ENCODE measurements around the gene PCCA.

Gene PCCA

DNA sequence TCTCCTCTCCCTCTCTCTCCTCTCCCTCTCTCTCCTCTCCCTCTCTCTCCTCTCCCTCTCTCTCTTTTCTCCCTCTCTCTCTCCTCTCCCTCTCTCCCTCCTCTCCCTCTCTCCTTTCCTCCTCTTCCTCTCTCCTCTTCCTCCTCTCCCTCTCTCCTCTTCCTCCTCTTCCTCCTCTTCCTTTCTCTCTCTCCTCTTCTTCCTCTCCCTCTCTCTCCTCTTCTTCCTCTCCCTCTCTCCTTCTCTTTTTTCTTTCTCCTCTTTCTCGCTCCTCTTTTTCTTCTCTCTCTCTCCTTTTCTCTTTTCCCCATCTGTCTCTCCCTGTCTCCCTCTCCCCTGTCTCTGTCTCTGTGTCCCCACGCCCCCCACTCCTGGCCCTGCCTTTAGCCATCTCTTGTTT is 363.0 kb downstream of the PCCA start:
- no peaks in the 10 kb centered on the region for H3K27me3 ChIP-seq (replicated peaks; ENCODE audit: control insufficient read depth, insufficient read depth, low read length)
- H3K9me3 ChIP-seq (ENCODE audit: control insufficient read depth, low read length): no peaks in the 10 kb centered on the region
- no peak overlapping the region for H3K9ac ChIP-seq (ENCODE audit: low read length)
- no peak overlapping the region for H3K4me3 ChIP-seq (ENCODE audit: low read length)
- H3K4me1 ChIP-seq (ENCODE audit: control insufficient read depth, insufficient read depth, low read length): no peaks in the 10 kb centered on the region
- H3K36me3 ChIP-seq (ENCODE audit: control insufficient read depth, insufficient read depth, low read length, severe bottlenecking): peaks cover 9% of the 10 kb centered on the region
- no peak for DNase-seq (ENCODE audit: low read depth)

DNA sequence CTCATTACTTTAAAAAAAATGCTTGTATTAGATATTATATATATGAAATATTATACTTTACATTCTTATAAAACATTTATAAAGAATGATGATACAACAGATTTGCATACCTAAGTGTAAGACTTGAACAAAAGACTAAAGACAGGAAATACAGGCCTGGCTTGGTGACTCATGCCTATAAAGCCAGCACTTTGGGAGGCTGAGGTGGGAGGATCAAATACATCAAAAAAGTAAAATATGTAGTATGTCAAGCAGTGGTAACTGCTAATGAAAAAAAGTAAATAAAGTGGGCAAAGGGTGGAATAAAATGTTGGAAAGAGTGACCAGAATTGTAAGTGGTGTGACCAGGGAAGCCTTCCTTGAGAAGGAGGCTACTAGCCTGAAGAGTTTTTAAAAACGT is 366.0 kb downstream of the PCCA start:
- no peak overlapping the region for H3K4me3 ChIP-seq (ENCODE audit: low read length)
- H3K27me3 ChIP-seq (replicated peaks; ENCODE audit: control insufficient read depth, insufficient read depth, low read length): no peaks in the 10 kb centered on the region
- H3K36me3 ChIP-seq (ENCODE audit: control insufficient read depth, insufficient read depth, low read length, severe bottlenecking): peaks cover 3% of the 10 kb centered on the region
- no peaks in the 10 kb centered on the region for H3K9me3 ChIP-seq (ENCODE audit: control insufficient read depth, low read length)
- no peaks in the 10 kb centered on the region for H3K4me1 ChIP-seq (ENCODE audit: control insufficient read depth, insufficient read depth, low read length)
- no peak overlapping the region for H3K9ac ChIP-seq (ENCODE audit: low read length)
- peak; percentile 18 for DNase-seq (ENCODE audit: low read depth)

DNA sequence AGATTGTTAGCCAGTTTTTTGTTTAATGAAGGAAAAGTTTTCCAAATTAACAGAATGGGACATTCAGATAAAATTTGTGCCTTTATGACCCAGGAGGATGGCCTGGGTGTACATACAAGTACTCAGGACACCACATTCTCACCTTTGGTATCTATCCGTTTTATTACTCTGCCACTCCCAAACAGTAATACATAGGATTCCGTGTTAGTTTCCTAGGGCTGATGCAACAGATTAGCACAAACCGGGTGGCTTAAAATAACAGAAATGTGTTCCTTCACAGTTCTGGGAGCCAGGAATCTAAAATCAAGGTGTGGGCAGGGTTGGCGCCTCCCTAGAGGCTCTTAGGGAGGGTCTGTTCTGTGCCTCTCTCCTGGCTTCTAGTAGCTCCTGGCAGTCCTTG is 369.8 kb downstream of the PCCA start:
- no peak overlapping the region for H3K4me3 ChIP-seq (ENCODE audit: low read length)
- no peaks in the 10 kb centered on the region for H3K9me3 ChIP-seq (ENCODE audit: control insufficient read depth, low read length)
- H3K9ac ChIP-seq (ENCODE audit: low read length): no peak overlapping the region
- H3K27me3 ChIP-seq (replicated peaks; ENCODE audit: control insufficient read depth, insufficient read depth, low read length): no peaks in the 10 kb centered on the region
- H3K4me1 ChIP-seq (ENCODE audit: control insufficient read depth, insufficient read depth, low read length): no peaks in the 10 kb centered on the region
- DNase-seq (ENCODE audit: low read depth): no peak
- peaks cover 3% of the 10 kb centered on the region for H3K36me3 ChIP-seq (ENCODE audit: control insufficient read depth, insufficient read depth, low read length, severe bottlenecking)

DNA sequence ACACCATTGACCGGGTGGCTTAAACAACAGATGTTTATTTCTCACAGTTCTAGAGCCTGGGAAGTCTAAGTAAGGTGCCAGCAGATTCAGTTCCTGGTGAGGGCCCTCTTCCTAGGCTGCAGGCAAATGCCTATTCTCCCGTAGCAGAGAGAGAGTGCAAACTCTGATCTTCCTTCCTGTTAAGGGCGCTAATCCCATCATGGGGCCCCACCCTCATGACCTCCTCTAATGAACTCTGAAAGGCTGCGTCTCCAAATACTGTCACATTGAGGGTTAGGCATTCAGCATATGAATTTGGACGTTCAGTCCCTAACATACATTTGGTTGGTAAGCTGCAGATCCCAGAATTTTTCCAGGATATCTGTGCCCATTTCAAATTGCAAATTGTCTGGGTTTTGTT is 370.9 kb downstream of the PCCA start:
- Histone ChIP-seq H3K4me3 (ENCODE audit: low read length) (no peak overlapping the region), H3K9ac (ENCODE audit: low read length) (no peak overlapping the region), H3K9me3 (ENCODE audit: control insufficient read depth, low read length) (no peaks in the 10 kb centered on the region), H3K4me1 (ENCODE audit: control insufficient read depth, insufficient read depth, low read length) (no peaks in the 10 kb centered on the region), H3K36me3 (ENCODE audit: control insufficient read depth, insufficient read depth, low read length, severe bottlenecking) (peaks cover 3% of the 10 kb centered on the region), H3K27me3 (replicated peaks; ENCODE audit: control insufficient read depth, insufficient read depth, low read length) (no peaks in the 10 kb centered on the region)
- DNase-seq (ENCODE audit: low read depth): no peak

DNA sequence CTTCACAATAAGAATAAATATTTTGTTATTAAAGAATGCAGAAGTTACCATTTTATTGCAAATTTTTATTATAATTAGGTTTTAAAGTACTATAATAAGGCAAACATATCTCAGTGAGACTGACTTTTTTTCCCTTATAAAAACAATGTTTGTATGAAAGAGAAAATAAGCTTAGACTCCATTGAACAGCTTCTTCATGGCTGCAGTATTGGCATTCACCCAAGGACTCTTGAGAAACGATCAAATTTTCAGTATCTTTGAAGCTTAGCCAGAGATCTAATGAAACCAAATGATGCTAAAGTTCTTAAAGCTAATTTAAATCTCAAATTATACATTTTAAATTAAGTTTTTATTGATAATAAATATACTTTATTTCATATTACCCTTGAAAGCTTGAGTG is 371.4 kb downstream of the PCCA start:
- no peaks in the 10 kb centered on the region for H3K4me1 ChIP-seq (ENCODE audit: control insufficient read depth, insufficient read depth, low read length)
- H3K36me3 ChIP-seq (ENCODE audit: control insufficient read depth, insufficient read depth, low read length, severe bottlenecking): peaks cover 3% of the 10 kb centered on the region
- H3K9me3 ChIP-seq (ENCODE audit: control insufficient read depth, low read length): no peaks in the 10 kb centered on the region
- H3K9ac ChIP-seq (ENCODE audit: low read length): no peak overlapping the region
- no peak for DNase-seq (ENCODE audit: low read depth)
- H3K27me3 ChIP-seq (replicated peaks; ENCODE audit: control insufficient read depth, insufficient read depth, low read length): no peaks in the 10 kb centered on the region
- no peak overlapping the region for H3K4me3 ChIP-seq (ENCODE audit: low read length)

DNA sequence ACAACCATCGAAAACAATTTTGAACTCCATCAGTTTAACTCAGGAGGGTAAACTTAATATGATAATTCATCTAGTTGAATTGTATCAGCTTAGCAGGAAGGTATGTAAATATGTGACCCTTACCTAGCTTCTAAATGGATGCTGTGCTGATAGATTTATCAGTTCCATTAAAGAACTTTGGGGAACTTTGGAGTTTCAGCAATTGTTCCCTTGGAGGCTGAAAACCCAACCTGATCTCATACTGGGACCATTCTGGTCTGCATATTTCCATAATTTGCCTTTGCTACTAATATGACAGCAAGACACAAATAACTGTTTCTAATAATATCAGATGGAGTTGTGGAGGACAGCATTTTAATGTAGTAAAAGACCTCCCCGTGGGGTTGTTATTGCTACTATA is 371.9 kb downstream of the PCCA start:
- peaks cover 3% of the 10 kb centered on the region for H3K36me3 ChIP-seq (ENCODE audit: control insufficient read depth, insufficient read depth, low read length, severe bottlenecking)
- no peak overlapping the region for H3K4me3 ChIP-seq (ENCODE audit: low read length)
- H3K9me3 ChIP-seq (ENCODE audit: control insufficient read depth, low read length): no peaks in the 10 kb centered on the region
- no peak overlapping the region for H3K9ac ChIP-seq (ENCODE audit: low read length)
- no peaks in the 10 kb centered on the region for H3K4me1 ChIP-seq (ENCODE audit: control insufficient read depth, insufficient read depth, low read length)
- H3K27me3 ChIP-seq (replicated peaks; ENCODE audit: control insufficient read depth, insufficient read depth, low read length): no peaks in the 10 kb centered on the region
- DNase-seq (ENCODE audit: low read depth): no peak

DNA sequence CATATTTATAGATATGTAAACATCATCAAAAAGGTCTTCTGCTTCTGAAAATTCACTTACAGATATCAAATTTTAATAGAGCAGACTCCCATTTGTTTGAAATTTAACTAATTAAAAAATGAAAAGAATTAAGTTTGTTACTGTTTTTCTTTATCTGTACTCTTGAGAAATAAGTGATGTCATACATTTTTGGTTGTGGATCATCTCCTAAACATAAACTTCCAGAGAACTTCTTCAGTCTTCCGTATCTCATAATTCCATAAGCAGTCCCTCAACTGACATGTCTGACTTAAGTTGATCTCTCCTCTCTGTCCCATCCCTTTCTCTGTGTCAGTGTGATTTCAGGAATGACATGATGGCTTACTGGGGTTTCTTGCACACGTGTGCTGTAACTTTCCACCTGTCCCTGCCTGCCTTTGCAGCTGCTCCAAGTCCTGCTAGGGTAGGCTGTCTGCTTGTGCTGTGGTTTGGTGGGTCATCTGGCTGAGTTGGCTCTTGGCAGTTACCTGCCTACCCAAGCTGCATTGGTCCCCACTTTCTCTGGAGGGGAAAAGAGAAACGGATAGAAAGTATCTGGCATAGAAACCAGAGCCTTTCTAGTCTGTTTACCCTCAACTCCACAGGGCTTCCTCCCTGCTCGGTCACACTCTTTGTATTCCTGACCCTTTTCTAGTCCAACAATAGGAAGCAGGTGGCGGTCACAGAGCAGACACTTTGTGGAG is 372.6 kb downstream of the PCCA start:
- Histone ChIP-seq H3K4me1 (ENCODE audit: control insufficient read depth, insufficient read depth, low read length) (no peaks in the 10 kb centered on the region), H3K27me3 (replicated peaks; ENCODE audit: control insufficient read depth, insufficient read depth, low read length) (no peaks in the 10 kb centered on the region), H3K4me3 (ENCODE audit: low read length) (no peak overlapping the region), H3K36me3 (ENCODE audit: control insufficient read depth, insufficient read depth, low read length, severe bottlenecking) (peaks cover 3% of the 10 kb centered on the region), H3K9me3 (ENCODE audit: control insufficient read depth, low read length) (no peaks in the 10 kb centered on the region), H3K9ac (ENCODE audit: low read length) (no peak overlapping the region)
- peak; percentile 7 for DNase-seq (ENCODE audit: low read depth)

DNA sequence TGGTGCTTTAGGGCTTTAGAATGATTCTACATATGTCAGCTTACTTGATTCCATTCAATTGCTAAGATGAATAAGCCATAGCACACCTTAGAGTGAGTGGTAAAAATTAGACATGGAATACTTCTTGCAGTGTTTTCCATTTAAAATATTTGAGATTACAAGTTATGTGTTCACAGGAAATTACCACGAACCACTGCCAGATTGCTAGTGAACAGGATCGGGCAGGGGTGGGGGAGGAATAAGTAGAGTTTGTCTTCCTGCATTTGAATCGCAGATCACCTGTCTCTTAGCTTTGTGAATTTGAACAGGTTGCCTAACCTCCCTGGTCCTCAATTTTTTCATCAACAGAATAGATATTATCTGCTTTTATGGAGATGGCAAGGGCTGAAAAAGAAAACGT is 375.1 kb downstream of the PCCA start:
- Histone ChIP-seq H3K9me3 (ENCODE audit: control insufficient read depth, low read length) (no peaks in the 10 kb centered on the region), H3K27me3 (replicated peaks; ENCODE audit: control insufficient read depth, insufficient read depth, low read length) (no peaks in the 10 kb centered on the region), H3K4me3 (ENCODE audit: low read length) (no peak overlapping the region), H3K9ac (ENCODE audit: low read length) (no peak overlapping the region), H3K4me1 (ENCODE audit: control insufficient read depth, insufficient read depth, low read length) (no peaks in the 10 kb centered on the region), H3K36me3 (ENCODE audit: control insufficient read depth, insufficient read depth, low read length, severe bottlenecking) (no peaks in the 10 kb centered on the region)
- no peak for DNase-seq (ENCODE audit: low read depth)

DNA sequence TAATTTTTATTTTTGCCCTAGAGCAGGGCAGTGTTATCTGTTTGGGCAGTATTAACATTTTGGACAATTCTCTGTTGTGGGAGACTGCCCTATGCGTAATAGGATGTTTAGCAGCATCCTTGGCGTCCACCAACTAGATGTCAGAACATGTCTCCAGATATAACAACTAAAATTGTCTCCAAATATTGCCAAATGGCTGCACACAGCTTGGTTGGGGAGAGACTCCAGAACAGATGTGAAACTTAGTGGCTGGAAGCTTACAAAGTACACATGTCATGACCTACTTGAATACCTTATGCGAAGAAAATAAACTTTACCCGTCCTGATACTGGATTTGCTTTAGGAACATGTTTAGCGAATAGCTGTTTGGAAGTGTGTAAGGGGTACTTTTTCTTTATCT is 376.7 kb downstream of the PCCA start:
- H3K4me1 ChIP-seq (ENCODE audit: control insufficient read depth, insufficient read depth, low read length): no peaks in the 10 kb centered on the region
- no peak for DNase-seq (ENCODE audit: low read depth)
- H3K4me3 ChIP-seq (ENCODE audit: low read length): no peak overlapping the region
- H3K27me3 ChIP-seq (replicated peaks; ENCODE audit: control insufficient read depth, insufficient read depth, low read length): no peaks in the 10 kb centered on the region
- H3K36me3 ChIP-seq (ENCODE audit: control insufficient read depth, insufficient read depth, low read length, severe bottlenecking): no peaks in the 10 kb centered on the region
- no peaks in the 10 kb centered on the region for H3K9me3 ChIP-seq (ENCODE audit: control insufficient read depth, low read length)
- H3K9ac ChIP-seq (ENCODE audit: low read length): no peak overlapping the region

DNA sequence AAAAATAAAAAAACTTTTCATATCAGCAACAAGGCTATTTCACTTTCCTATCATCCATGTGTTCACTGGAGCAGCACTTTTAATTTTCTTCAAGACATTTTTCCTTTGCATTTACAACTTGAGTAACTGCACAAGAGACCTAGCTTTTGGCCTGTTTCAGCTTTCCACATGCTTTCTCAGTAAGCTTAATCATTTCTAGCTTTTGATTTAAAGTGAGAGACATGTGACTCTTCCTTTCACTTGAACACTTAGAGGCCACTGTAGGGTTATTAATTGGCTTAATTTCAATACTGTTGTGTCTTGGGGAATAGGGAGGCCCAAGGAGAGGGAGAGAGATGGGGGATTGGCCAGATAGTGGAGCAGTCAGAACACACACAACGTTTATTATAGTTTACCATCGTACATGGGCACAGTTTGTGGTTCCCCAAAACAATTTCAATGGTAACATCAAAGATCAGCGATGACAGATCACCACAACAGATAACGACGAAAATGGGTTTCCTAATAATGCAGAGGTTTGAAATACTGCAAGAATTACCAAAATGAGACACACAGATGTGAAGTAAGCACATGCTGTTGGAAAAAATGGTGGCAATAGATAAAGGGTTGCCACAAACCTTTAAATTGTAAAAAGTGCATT is 382.1 kb downstream of the PCCA start:
- H3K4me1 ChIP-seq (ENCODE audit: control insufficient read depth, insufficient read depth, low read length): no peaks in the 10 kb centered on the region
- no peak for DNase-seq (ENCODE audit: low read depth)

DNA sequence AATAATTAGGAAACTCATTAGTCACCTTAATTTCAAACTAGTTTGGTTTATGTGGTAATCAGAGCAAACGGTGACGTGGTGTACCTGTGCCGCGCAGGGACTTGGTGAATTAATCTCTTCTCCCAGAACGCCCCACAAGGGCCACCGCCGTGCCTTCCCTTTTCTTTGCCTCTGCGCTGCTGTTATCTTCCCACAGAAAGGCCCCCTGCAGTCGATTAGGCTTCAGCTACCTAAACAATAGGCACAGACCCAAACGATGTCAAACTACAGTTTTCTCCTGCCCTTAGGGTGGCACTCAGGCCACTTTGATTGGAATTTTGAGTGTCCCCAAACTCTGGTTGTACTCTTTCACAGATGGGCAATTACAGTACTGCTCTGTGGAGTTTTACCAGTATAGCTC is 384.2 kb downstream of the PCCA start:
- DNase-seq (ENCODE audit: low read depth): no peak
- Histone ChIP-seq H3K9me3 (ENCODE audit: control insufficient read depth, low read length) (no peaks in the 10 kb centered on the region), H3K27me3 (replicated peaks; ENCODE audit: control insufficient read depth, insufficient read depth, low read length) (no peaks in the 10 kb centered on the region), H3K36me3 (ENCODE audit: control insufficient read depth, insufficient read depth, low read length, severe bottlenecking) (no peaks in the 10 kb centered on the region), H3K9ac (ENCODE audit: low read length) (no peak overlapping the region), H3K4me3 (ENCODE audit: low read length) (no peak overlapping the region), H3K4me1 (ENCODE audit: control insufficient read depth, insufficient read depth, low read length) (no peaks in the 10 kb centered on the region)

More for the DNA sequence above, 382.1 kb downstream of the PCCA start:
- no peaks in the 10 kb centered on the region for H3K27me3 ChIP-seq (replicated peaks; ENCODE audit: control insufficient read depth, insufficient read depth, low read length)
- H3K36me3 ChIP-seq (ENCODE audit: control insufficient read depth, insufficient read depth, low read length, severe bottlenecking): no peaks in the 10 kb centered on the region
- no peaks in the 10 kb centered on the region for H3K9me3 ChIP-seq (ENCODE audit: control insufficient read depth, low read length)
- no peak overlapping the region for H3K4me3 ChIP-seq (ENCODE audit: low read length)
- no peak overlapping the region for H3K9ac ChIP-seq (ENCODE audit: low read length)
